Measurements from ENCODE around the gene RAB35.

DNA sequence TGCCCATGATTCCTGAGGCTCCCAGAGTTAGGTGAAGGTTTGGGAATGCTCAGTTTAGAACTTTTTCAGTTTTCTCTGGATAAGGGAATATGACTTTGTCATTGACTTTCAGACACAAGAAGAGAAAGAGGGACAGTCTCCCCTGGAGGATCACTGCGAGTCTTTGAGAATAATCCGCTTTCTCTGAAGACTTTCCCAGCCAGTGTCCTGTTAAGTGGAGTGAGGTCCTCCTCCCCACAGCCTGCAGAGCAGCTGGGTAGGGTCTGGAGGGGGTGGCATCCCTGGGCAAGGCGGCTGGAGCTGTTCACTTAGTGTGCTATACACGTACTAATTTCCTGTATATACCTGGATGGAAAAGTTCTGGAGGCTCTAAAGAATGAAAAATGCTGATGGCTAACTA lies 8.5 kb upstream of the RAB35 start:
- TF ChIP-seq, protein P1, sequence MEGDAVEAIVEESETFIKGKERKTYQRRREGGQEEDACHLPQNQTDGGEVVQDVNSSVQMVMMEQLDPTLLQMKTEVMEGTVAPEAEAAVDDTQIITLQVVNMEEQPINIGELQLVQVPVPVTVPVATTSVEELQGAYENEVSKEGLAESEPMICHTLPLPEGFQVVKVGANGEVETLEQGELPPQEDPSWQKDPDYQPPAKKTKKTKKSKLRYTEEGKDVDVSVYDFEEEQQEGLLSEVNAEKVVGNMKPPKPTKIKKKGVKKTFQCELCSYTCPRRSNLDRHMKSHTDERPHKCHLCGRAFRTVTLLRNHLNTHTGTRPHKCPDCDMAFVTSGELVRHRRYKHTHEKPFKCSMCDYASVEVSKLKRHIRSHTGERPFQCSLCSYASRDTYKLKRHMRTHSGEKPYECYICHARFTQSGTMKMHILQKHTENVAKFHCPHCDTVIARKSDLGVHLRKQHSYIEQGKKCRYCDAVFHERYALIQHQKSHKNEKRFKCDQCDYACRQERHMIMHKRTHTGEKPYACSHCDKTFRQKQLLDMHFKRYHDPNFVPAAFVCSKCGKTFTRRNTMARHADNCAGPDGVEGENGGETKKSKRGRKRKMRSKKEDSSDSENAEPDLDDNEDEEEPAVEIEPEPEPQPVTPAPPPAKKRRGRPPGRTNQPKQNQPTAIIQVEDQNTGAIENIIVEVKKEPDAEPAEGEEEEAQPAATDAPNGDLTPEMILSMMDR (IDR thresholded peaks at IDR 0.05), result no peak
- TF ChIP-seq POLR2AphosphoS5 (IDR thresholded peaks at IDR 0.05; ENCODE audit: low read depth, low read length), result no peak
- TF ChIP-seq, protein P2, sequence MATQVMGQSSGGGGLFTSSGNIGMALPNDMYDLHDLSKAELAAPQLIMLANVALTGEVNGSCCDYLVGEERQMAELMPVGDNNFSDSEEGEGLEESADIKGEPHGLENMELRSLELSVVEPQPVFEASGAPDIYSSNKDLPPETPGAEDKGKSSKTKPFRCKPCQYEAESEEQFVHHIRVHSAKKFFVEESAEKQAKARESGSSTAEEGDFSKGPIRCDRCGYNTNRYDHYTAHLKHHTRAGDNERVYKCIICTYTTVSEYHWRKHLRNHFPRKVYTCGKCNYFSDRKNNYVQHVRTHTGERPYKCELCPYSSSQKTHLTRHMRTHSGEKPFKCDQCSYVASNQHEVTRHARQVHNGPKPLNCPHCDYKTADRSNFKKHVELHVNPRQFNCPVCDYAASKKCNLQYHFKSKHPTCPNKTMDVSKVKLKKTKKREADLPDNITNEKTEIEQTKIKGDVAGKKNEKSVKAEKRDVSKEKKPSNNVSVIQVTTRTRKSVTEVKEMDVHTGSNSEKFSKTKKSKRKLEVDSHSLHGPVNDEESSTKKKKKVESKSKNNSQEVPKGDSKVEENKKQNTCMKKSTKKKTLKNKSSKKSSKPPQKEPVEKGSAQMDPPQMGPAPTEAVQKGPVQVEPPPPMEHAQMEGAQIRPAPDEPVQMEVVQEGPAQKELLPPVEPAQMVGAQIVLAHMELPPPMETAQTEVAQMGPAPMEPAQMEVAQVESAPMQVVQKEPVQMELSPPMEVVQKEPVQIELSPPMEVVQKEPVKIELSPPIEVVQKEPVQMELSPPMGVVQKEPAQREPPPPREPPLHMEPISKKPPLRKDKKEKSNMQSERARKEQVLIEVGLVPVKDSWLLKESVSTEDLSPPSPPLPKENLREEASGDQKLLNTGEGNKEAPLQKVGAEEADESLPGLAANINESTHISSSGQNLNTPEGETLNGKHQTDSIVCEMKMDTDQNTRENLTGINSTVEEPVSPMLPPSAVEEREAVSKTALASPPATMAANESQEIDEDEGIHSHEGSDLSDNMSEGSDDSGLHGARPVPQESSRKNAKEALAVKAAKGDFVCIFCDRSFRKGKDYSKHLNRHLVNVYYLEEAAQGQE (IDR thresholded peaks at IDR 0.05; ENCODE audit: insufficient read depth in 1 of 2, low read depth in 2 of 2, low read length in 1 of 2), result no peak

Data from Panc1 (cell line).